ENCODE measurements around the gene TOR4A.
A peak's percentile ranks its signal among the peaks of the same experiment; 100 is the strongest.

Gene TOR4A

GRCh38 chr9:137270929-137271695, 6.4 kb upstream of the TOR4A start:
- Histone ChIP-seq H3K4me1 (ENCODE audit: control insufficient read depth, low read depth, low read length) (no peaks in the 10 kb centered on the region), H3K36me3 (ENCODE audit: control insufficient read depth, low read depth, low read length) (peaks cover 18% of the 10 kb centered on the region), H3K27me3 (ENCODE audit: control insufficient read depth, insufficient read depth, low read length) (no peaks in the 10 kb centered on the region), H3K9me3 (ENCODE audit: control insufficient read depth, low read depth, low read length) (no peaks in the 10 kb centered on the region), H3K4me3 (ENCODE audit: low read length) (no peak overlapping the region), H3K9ac (ENCODE audit: low read length) (no peak overlapping the region), H3K27ac (ENCODE audit: low read length) (no peak overlapping the region)

- H3K27me3 ChIP-seq (ENCODE audit: control insufficient read depth, insufficient read depth, low read length) = no peaks in the 10 kb centered on the region
- no peaks in the 10 kb centered on the region for H3K9me3 ChIP-seq (ENCODE audit: control insufficient read depth, low read depth, low read length)
- H3K9ac ChIP-seq (ENCODE audit: low read length) = no peak overlapping the region
- peaks cover 15% of the 10 kb centered on the region for H3K36me3 ChIP-seq (ENCODE audit: control insufficient read depth, low read depth, low read length)
- no peak overlapping the region for H3K4me3 ChIP-seq (ENCODE audit: low read length)
- H3K4me1 ChIP-seq (ENCODE audit: control insufficient read depth, low read depth, low read length) = peaks cover 4% of the 10 kb centered on the region
- H3K27ac ChIP-seq (ENCODE audit: low read length) = no peak overlapping the region
Measured at GRCh38 chr9:137271696-137272076, 5.8 kb upstream of the TOR4A start.

GRCh38 chr9:137272241-137273094, 5.1 kb upstream of the TOR4A start:
- Histone ChIP-seq H3K9ac (ENCODE audit: low read length) (no peak overlapping the region), H3K4me1 (ENCODE audit: control insufficient read depth, low read depth, low read length) (peaks cover 8% of the 10 kb centered on the region), H3K27me3 (ENCODE audit: control insufficient read depth, insufficient read depth, low read length) (no peaks in the 10 kb centered on the region), H3K36me3 (ENCODE audit: control insufficient read depth, low read depth, low read length) (peaks cover 13% of the 10 kb centered on the region), H3K9me3 (ENCODE audit: control insufficient read depth, low read depth, low read length) (no peaks in the 10 kb centered on the region), H3K4me3 (ENCODE audit: low read length) (no peak overlapping the region), H3K27ac (ENCODE audit: low read length) (no peak overlapping the region)

GRCh38 chr9:137273095-137273490, 4.4 kb upstream of the TOR4A start:
- peaks cover 13% of the 10 kb centered on the region for H3K36me3 ChIP-seq (ENCODE audit: control insufficient read depth, low read depth, low read length)
- no peak overlapping the region for H3K4me3 ChIP-seq (ENCODE audit: low read length)
- no peak overlapping the region for H3K27ac ChIP-seq (ENCODE audit: low read length)

GRCh38 chr9:137273611-137274320, 3.8 kb upstream of the TOR4A start:
- H3K4me1 ChIP-seq (ENCODE audit: control insufficient read depth, low read depth, low read length) = peaks cover 12% of the 10 kb centered on the region
- H3K9me3 ChIP-seq (ENCODE audit: control insufficient read depth, low read depth, low read length) = no peaks in the 10 kb centered on the region
- no peak overlapping the region for H3K27ac ChIP-seq (ENCODE audit: low read length)
- H3K4me3 ChIP-seq (ENCODE audit: low read length) = no peak overlapping the region
- peaks cover 9% of the 10 kb centered on the region for H3K36me3 ChIP-seq (ENCODE audit: control insufficient read depth, low read depth, low read length)
- H3K9ac ChIP-seq (ENCODE audit: low read length) = no peak overlapping the region
- peaks cover 11% of the 10 kb centered on the region for H3K27me3 ChIP-seq (ENCODE audit: control insufficient read depth, insufficient read depth, low read length)

More at GRCh38 chr9:137273095-137273490, 4.4 kb upstream of the TOR4A start:
- peaks cover 4% of the 10 kb centered on the region for H3K27me3 ChIP-seq (ENCODE audit: control insufficient read depth, insufficient read depth, low read length)
- peaks cover 12% of the 10 kb centered on the region for H3K4me1 ChIP-seq (ENCODE audit: control insufficient read depth, low read depth, low read length)
- H3K9me3 ChIP-seq (ENCODE audit: control insufficient read depth, low read depth, low read length) = no peaks in the 10 kb centered on the region
- H3K9ac ChIP-seq (ENCODE audit: low read length) = no peak overlapping the region

- Histone ChIP-seq H3K9ac (ENCODE audit: low read length) (no peak overlapping the region), H3K36me3 (ENCODE audit: control insufficient read depth, low read depth, low read length) (no peaks in the 10 kb centered on the region), H3K27ac (ENCODE audit: low read length) (no peak overlapping the region)
Measured at GRCh38 chr9:137275203-137275587, 2.3 kb upstream of the TOR4A start.

GRCh38 chr9:137275588-137276472, 1.7 kb upstream of the TOR4A start:
- Histone ChIP-seq H3K9ac (ENCODE audit: low read length) (peak overlapping the region; percentile 54), H3K4me1 (ENCODE audit: control insufficient read depth, low read depth, low read length) (peaks cover 12% of the 10 kb centered on the region), H3K9me3 (ENCODE audit: control insufficient read depth, low read depth, low read length) (no peaks in the 10 kb centered on the region), H3K4me3 (ENCODE audit: low read length) (no peak overlapping the region), H3K36me3 (ENCODE audit: control insufficient read depth, low read depth, low read length) (no peaks in the 10 kb centered on the region), H3K27me3 (ENCODE audit: control insufficient read depth, insufficient read depth, low read length) (peaks cover 31% of the 10 kb centered on the region), H3K27ac (ENCODE audit: low read length) (no peak overlapping the region)

More at GRCh38 chr9:137275203-137275587, 2.3 kb upstream of the TOR4A start:
- Histone ChIP-seq H3K27me3 (ENCODE audit: control insufficient read depth, insufficient read depth, low read length) (peaks cover 25% of the 10 kb centered on the region), H3K4me1 (ENCODE audit: control insufficient read depth, low read depth, low read length) (peaks cover 12% of the 10 kb centered on the region), H3K9me3 (ENCODE audit: control insufficient read depth, low read depth, low read length) (no peaks in the 10 kb centered on the region), H3K4me3 (ENCODE audit: low read length) (no peak overlapping the region)

GRCh38 chr9:137276473-137277328, 825 bp upstream of the TOR4A start:
- H3K9me3 ChIP-seq (ENCODE audit: control insufficient read depth, low read depth, low read length) = no peaks in the 10 kb centered on the region
- H3K9ac ChIP-seq (ENCODE audit: low read length) = peak overlapping the region; percentile 54
- H3K27me3 ChIP-seq (ENCODE audit: control insufficient read depth, insufficient read depth, low read length) = peaks cover 39% of the 10 kb centered on the region
- H3K4me3 ChIP-seq (ENCODE audit: low read length) = peak overlapping the region; percentile 50
- peaks cover 12% of the 10 kb centered on the region for H3K4me1 ChIP-seq (ENCODE audit: control insufficient read depth, low read depth, low read length)
- no peaks in the 10 kb centered on the region for H3K36me3 ChIP-seq (ENCODE audit: control insufficient read depth, low read depth, low read length)
- H3K27ac ChIP-seq (ENCODE audit: low read length) = no peak overlapping the region

- H3K27ac ChIP-seq (ENCODE audit: low read length) = no peak overlapping the region
- H3K36me3 ChIP-seq (ENCODE audit: control insufficient read depth, low read depth, low read length) = no peaks in the 10 kb centered on the region
- H3K9ac ChIP-seq (ENCODE audit: low read length) = no peak overlapping the region
- H3K4me3 ChIP-seq (ENCODE audit: low read length) = peak overlapping the region; percentile 50
- peaks cover 12% of the 10 kb centered on the region for H3K4me1 ChIP-seq (ENCODE audit: control insufficient read depth, low read depth, low read length)
- peaks cover 52% of the 10 kb centered on the region for H3K27me3 ChIP-seq (ENCODE audit: control insufficient read depth, insufficient read depth, low read length)
- H3K9me3 ChIP-seq (ENCODE audit: control insufficient read depth, low read depth, low read length) = no peaks in the 10 kb centered on the region
Measured at GRCh38 chr9:137278061-137278701, 655 bp downstream of the TOR4A start.

Measured in iPS-18a (cell line).